NB4 (cell line): Measurements from ENCODE around the gene EFCAB6.

ENCODE experiments used
- DNase-seq: peaks from one replicate; pipeline ENCODE4 v3.0.0; 2010; ENCODE audit warnings: low read depth
- H3K4me3 ChIP-seq: one replicate; pipeline ENCODE4 v1.5.1; 2011; ENCODE audit warnings: mild to moderate bottlenecking, low read depth, low read length, moderate library complexity
- CTCF ChIP-seq: IDR thresholded peaks from one replicate; pipeline ENCODE4 v1.5.1; 2012; ENCODE audit warnings: low read depth, low read length
- MAX ChIP-seq: IDR thresholded peaks from 2 replicates; pipeline ENCODE4 v1.6.1; 2011; ENCODE audit warnings: low read depth, low read length
- MYC ChIP-seq: IDR thresholded peaks from 2 replicates; pipeline ENCODE4 v1.6.1; 2011; ENCODE audit warnings: low read depth, low read length
- POLR2A ChIP-seq: IDR thresholded peaks from 2 replicates; pipeline ENCODE4 v1.6.1; 2011; ENCODE audit warnings: mild to moderate bottlenecking; ENCODE audit not compliant: insufficient read length; ENCODE audit errors: extremely low read depth

The EFCAB6 gene

GRCh38 chr22:43569111-43569510, 243.0 kb downstream of the EFCAB6 start:
- TF ChIP-seq MAX (no peak), CTCF (no peak), POLR2A (no peak), MYC (no peak)
- no peak overlapping the region for H3K4me3 ChIP-seq
- no peak for DNase-seq

- no peak overlapping the region for H3K4me3 ChIP-seq
- DNase-seq, result no peak
- no peak for TF ChIP-seq MYC
- TF ChIP-seq POLR2A, result no peak
- TF ChIP-seq CTCF, result no peak
- no peak for TF ChIP-seq MAX
These were observed 244.3 kb downstream of the EFCAB6 start for GRCh38 chr22:43567691-43568324.

GRCh38 chr22:43566561-43567332, 245.4 kb downstream of the EFCAB6 start:
- no peak for DNase-seq
- TF ChIP-seq CTCF (no peak), POLR2A (no peak), MYC (no peak), MAX (no peak)
- H3K4me3 ChIP-seq, result no peak overlapping the region

- TF ChIP-seq CTCF (no peak), POLR2A (no peak), MAX (no peak), MYC (no peak)
- H3K4me3 ChIP-seq, result no peak overlapping the region
- DNase-seq, result no peak
These were observed 246.1 kb downstream of the EFCAB6 start for GRCh38 chr22:43566021-43566420.

GRCh38 chr22:43564859-43565258, 247.2 kb downstream of the EFCAB6 start:
- DNase-seq, result no peak
- no peak overlapping the region for H3K4me3 ChIP-seq
- TF ChIP-seq MYC (no peak), CTCF (no peak), POLR2A (no peak), MAX (no peak)
